GM23248 (cell line): ENCODE data around the gene C3orf52. TPM values are rescaled to one million over a fixed set of nuclear protein-coding genes. Genes with fewer than 3 reads are reported as not detected.
"Not testable (repeated sequence)": the region's sequence is repeated elsewhere in the genome, so short reads cannot be mapped to it uniquely, and the experiment has no call there.

Experiments
- DNase-seq: peaks from one replicate; pipeline ENCODE4 v3.0.0-alpha.2; 2015
- H2AFZ ChIP-seq: fragments of 200-600 bp; sonication (generic); 2 replicates; pipeline ENCODE4 v1.6.1; 2016; ENCODE audit warnings: antibody characterized with exemption
- H3F3A ChIP-seq: fragments of 200-600 bp; sonication (generic); 2 replicates; pipeline ENCODE4 v1.6.1; 2016; ENCODE audit warnings: mild to moderate bottlenecking, antibody characterized with exemption, mixed run types; ENCODE audit not compliant: insufficient read depth
- H3K27ac ChIP-seq: fragments of 200-600 bp; sonication (generic); 2 replicates; pipeline ENCODE4 v1.5.1; 2016; ENCODE audit warnings: mild to moderate bottlenecking
- H3K27me3 ChIP-seq: fragments of 200-600 bp; sonication (generic); replicated peaks from 2 replicates; pipeline ENCODE4 v1.6.1; 2016; ENCODE audit warnings: mild to moderate bottlenecking; ENCODE audit not compliant: insufficient read depth
- H3K36me3 ChIP-seq: fragments of 200-600 bp; sonication (generic); 2 replicates; pipeline ENCODE4 v1.6.1; 2016; ENCODE audit warnings: low read depth, mild to moderate bottlenecking
- H3K4me1 ChIP-seq: fragments of 200-600 bp; sonication (generic); 2 replicates; pipeline ENCODE4 v1.6.1; 2016; ENCODE audit warnings: mild to moderate bottlenecking; ENCODE audit not compliant: insufficient read depth
- H3K4me2 ChIP-seq: fragments of 200-600 bp; sonication (generic); one replicate; pipeline ENCODE4 v1.6.1; 2016; ENCODE audit warnings: mild to moderate bottlenecking; ENCODE audit not compliant: unreplicated experiment
- H3K4me3 ChIP-seq: fragments of 200-600 bp; sonication (generic); 2 replicates; pipeline ENCODE4 v1.5.1; 2016; ENCODE audit warnings: mild to moderate bottlenecking
- H3K79me2 ChIP-seq: fragments of 200-600 bp; sonication (generic); 2 replicates; pipeline ENCODE4 v1.6.1; 2016; ENCODE audit warnings: mild to moderate bottlenecking; ENCODE audit not compliant: insufficient read depth
- H3K9ac ChIP-seq: fragments of 200-600 bp; sonication (generic); 2 replicates; pipeline ENCODE4 v1.6.1; 2016; ENCODE audit warnings: mild to moderate bottlenecking
- H3K9me2 ChIP-seq: fragments of 200-600 bp; sonication (generic); 2 replicates; pipeline ENCODE4 v1.6.1; 2016; ENCODE audit warnings: mixed run types, mild to moderate bottlenecking, moderate library complexity; ENCODE audit not compliant: insufficient read depth
- H3K9me3 ChIP-seq: fragments of 200-600 bp; sonication (generic); one replicate; pipeline ENCODE4 v1.6.1; 2017; ENCODE audit warnings: low read depth
- H4K20me1 ChIP-seq: fragments of 200-600 bp; sonication (generic); 2 replicates; pipeline ENCODE4 v1.6.0; 2016; ENCODE audit not compliant: insufficient read depth
- EZH2 ChIP-seq: fragments of 200-600 bp; sonication (generic); IDR thresholded peaks from 2 replicates; pipeline ENCODE4 v1.6.1; 2018; ENCODE audit warnings: antibody characterized with exemption, mild to moderate bottlenecking; ENCODE audit not compliant: insufficient read depth, poor library complexity, severe bottlenecking
- EZH2phosphoT487 ChIP-seq: fragments of 200-600 bp; sonication (generic); IDR thresholded peaks from 2 replicates; pipeline ENCODE4 v1.6.1; 2018; ENCODE audit warnings: antibody characterized with exemption, moderate library complexity, mild to moderate bottlenecking, low read depth; ENCODE audit not compliant: insufficient read depth
- WGBS, 2 experiments: methylation state at CpG; one replicate each; pipeline ENCODE4 v1.1.6; 2015 to 2017; ENCODE audit warnings: low lambda C conversion rate in 2 of 2, low coverage in 1 of 2; ENCODE audit errors: missing lambda C conversion rate in 2 of 2; 5-methylcytosine and 5-hydroxymethylcytosine counted together
- in situ Hi-C: fragments of 300-500 bp; cut with MboI; formaldehyde crosslinking; loops from 2 replicates; pipeline ENCODE4 v1.15.0; 2020
- polyA plus RNA-seq: library from polyadenylated mRNA; unstranded; fragments of >200 nt; fragmentation: Nextera tagmentation; extraction: Ambion mirVana; gene quantifications from 2 replicates; pipeline ENCODE4 v1.2.1, GENCODE V29; 2016
- total RNA-seq: library from RNA; depleted of rRNA; stranded (reverse); fragments of >200 nt; shearing (Covaris generic); gene quantifications from 2 replicates; pipeline ENCODE4 v1.2.3, GENCODE V29; 2014; rRNA removed

Gene C3orf52, protein sequence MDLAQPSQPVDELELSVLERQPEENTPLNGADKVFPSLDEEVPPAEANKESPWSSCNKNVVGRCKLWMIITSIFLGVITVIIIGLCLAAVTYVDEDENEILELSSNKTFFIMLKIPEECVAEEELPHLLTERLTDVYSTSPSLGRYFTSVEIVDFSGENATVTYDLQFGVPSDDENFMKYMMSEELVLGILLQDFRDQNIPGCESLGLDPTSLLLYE
- total RNA-seq (1.3 and 3.5 TPM in 2 replicates), polyA plus RNA-seq (1.6 and 1.9 TPM in 2 replicates)

- no peaks in the 10 kb centered on the region for H3K9me3 ChIP-seq
- H3K9ac ChIP-seq, result peak within 1 kb of the TSS; percentile 75
- peaks cover 11% of the 10 kb centered on the region for H3F3A ChIP-seq
- H3K27ac ChIP-seq, result peak within 1 kb of the TSS; percentile 53
- H3K27me3 ChIP-seq, result no peaks in the 10 kb centered on the region
- peaks cover 39% of the 10 kb centered on the region for H3K79me2 ChIP-seq
- no peaks in the 10 kb centered on the region for H3K36me3 ChIP-seq
- WGBS, 2 experiments, result 2 to 3% methylated on average over 61 to 66 of the region's 67 CpGs
- peaks cover 10% of the 10 kb centered on the region; the same call in 1 of the 2 replicates for H3K4me1 ChIP-seq
- in situ Hi-C loops, result no loop called here
- no peaks in the 10 kb centered on the region for H3K9me2 ChIP-seq
- H3K4me3 ChIP-seq, result peak within 1 kb of the TSS; percentile 79
- H3K4me2 ChIP-seq, result peak within 1 kb of the TSS; percentile 99
- DNase-seq, result peak; percentile 92
- peak within 1 kb of the TSS; percentile 83 for H2AFZ ChIP-seq
- TF ChIP-seq EZH2phosphoT487 (no peak), EZH2 (no peak)
- H4K20me1 ChIP-seq, result no peaks in the 10 kb centered on the region
Measured at GRCh38 chr3:112086076-112086854, at the start of gene C3orf52. Gene C3orf52, plus strand, starts transcription at chr3:112086389. Its CDS starts 19 bp downstream, at chr3:112086408.

GRCh38 chr3:112037194-112037593, 49.0 kb upstream of the C3orf52 start:
- H3K27me3 ChIP-seq, H3K9me3 ChIP-seq, H3K4me2 ChIP-seq, H3K79me2 ChIP-seq, H2AFZ ChIP-seq, H3K9ac ChIP-seq, in situ Hi-C loops, H3K4me3 ChIP-seq, H3F3A ChIP-seq, H4K20me1 ChIP-seq, H3K27ac ChIP-seq, DNase-seq, H3K36me3 ChIP-seq, H3K9me2 ChIP-seq: not testable (repeated sequence)
- WGBS, 2 experiments, result 63% methylated on average over 4 of the region's 4 CpGs
- H3K4me1 ChIP-seq, result peaks cover 13% of the 10 kb centered on the region; the same call in 1 of the 2 replicates

DNA sequence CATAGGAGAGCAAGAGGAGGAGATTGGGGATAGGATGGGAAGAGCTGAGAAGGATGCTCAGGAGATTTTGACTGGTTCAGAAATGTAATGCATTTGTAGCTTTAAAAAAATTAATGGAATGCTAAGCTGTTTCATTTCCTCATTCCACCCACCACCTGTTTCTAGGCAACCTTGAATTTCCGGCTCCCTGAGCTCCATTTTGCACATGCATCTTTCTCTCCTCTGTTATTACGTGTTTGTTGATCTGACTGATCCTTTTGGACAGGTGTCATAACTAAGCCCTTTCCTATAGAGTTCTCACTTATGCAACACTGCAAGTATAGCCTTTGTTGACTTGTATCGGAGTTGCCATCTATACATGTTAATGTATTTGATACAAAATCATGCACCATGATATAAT, 47.3 kb upstream of the C3orf52 start:
- Histone ChIP-seq H3K27me3 (no peaks in the 10 kb centered on the region), H3K79me2 (no peaks in the 10 kb centered on the region), H3K4me3 (no peak overlapping the region), H3K9ac (no peak overlapping the region), H3K4me1 (peaks cover 13% of the 10 kb centered on the region; the same call in 1 of the 2 replicates), H2AFZ (peak overlapping the region; percentile 61), H3K9me3 (no peaks in the 10 kb centered on the region), H4K20me1 (no peaks in the 10 kb centered on the region), H3K4me2 (no peak overlapping the region), H3K36me3 (no peaks in the 10 kb centered on the region), H3K9me2 (no peaks in the 10 kb centered on the region), H3K27ac (no peak overlapping the region), H3F3A (peaks cover 5% of the 10 kb centered on the region; the same call in 1 of the 2 replicates)
- no peak for TF ChIP-seq EZH2
- TF ChIP-seq EZH2phosphoT487, result no peak
- in situ Hi-C loops, result no loop called here
- 13 to 16% methylated on average over 3 of the region's 3 CpGs for WGBS, 2 experiments
- DNase-seq, result peak; percentile 41

DNA sequence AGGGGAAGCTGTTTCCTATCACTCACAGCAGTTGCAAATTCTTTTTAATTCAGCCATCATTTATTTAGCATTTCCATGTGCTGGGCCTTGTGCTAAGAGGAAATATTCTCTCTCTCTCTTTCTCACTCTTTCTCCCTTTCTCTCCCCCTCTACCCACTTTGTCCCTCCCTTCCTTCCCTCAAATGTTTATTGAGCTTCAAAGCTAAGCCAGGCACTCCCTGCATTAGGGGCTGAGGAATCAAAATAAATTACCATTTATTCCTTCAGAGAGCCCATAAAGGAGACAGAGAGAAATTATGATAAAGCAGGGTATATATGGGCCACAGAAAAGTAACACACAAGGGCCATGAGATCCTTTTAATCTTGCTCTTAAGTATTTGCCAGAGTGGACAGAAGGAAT, 44.9 kb upstream of the C3orf52 start:
- H3K4me2 ChIP-seq, result no peak overlapping the region
- no peak overlapping the region for H3K4me3 ChIP-seq
- no peak overlapping the region for H3K27ac ChIP-seq

More for the DNA sequence above, 44.9 kb upstream of the C3orf52 start:
- H4K20me1 ChIP-seq, result no peaks in the 10 kb centered on the region
- TF ChIP-seq EZH2phosphoT487, result no peak
- no peak for TF ChIP-seq EZH2
- no peaks in the 10 kb centered on the region for H3K9me2 ChIP-seq
- no peak overlapping the region for H3K9ac ChIP-seq
- peaks cover 5% of the 10 kb centered on the region; the same call in 1 of the 2 replicates for H3F3A ChIP-seq
- in situ Hi-C loops, result no loop called here
- H3K4me1 ChIP-seq, result peaks cover 13% of the 10 kb centered on the region; the same call in 1 of the 2 replicates
- H3K79me2 ChIP-seq, result no peaks in the 10 kb centered on the region
- H3K27me3 ChIP-seq, result no peaks in the 10 kb centered on the region
- H3K36me3 ChIP-seq, result no peaks in the 10 kb centered on the region
- no peaks in the 10 kb centered on the region for H3K9me3 ChIP-seq
- no peak for DNase-seq
- no peak overlapping the region for H2AFZ ChIP-seq
